HG02970 (cell line): ENCODE data around the gene FCGR1A.
"Not testable (repeated sequence)": the region's sequence is repeated elsewhere in the genome, so short reads cannot be mapped to it uniquely, and the experiment has no call there.

Source experiments
- ATAC-seq: cut with Tn5 transposase; IDR thresholded peaks from one replicate; pipeline ENCODE4 v1.9.1; 2021; ENCODE audit warnings: mild to moderate bottlenecking, moderate library complexity, moderate number of reproducible peaks; ENCODE audit not compliant: unreplicated experiment, low FRiP score

Gene FCGR1A

DNA sequence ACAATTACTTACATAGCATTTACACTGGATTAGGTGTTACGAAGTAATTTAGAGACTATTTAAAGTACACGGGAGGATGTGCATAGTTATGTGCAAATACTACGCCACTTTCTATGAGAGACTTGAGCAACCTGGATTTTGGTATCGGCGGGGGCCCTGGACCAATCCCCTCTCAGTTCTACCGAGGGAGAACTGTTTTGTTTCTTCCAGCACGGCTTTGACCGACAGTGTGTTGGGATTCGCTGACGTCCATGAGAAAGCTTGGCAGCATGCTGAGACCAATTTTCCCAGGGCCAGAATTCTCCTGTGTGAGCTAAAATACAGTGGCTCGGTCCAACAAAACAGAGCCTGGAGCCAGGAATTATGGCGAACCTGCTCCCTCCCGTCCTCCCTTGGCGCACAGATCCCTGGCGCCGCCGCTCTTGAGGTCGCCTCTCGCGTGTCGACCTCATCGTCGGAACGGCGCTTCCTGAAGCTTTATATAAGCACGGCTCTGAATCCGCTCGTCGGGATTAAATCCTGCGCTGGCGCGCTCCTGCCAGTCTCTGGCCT is 49.3 kb downstream of the FCGR1A start:
- not testable (repeated sequence) for ATAC-seq

DNA sequence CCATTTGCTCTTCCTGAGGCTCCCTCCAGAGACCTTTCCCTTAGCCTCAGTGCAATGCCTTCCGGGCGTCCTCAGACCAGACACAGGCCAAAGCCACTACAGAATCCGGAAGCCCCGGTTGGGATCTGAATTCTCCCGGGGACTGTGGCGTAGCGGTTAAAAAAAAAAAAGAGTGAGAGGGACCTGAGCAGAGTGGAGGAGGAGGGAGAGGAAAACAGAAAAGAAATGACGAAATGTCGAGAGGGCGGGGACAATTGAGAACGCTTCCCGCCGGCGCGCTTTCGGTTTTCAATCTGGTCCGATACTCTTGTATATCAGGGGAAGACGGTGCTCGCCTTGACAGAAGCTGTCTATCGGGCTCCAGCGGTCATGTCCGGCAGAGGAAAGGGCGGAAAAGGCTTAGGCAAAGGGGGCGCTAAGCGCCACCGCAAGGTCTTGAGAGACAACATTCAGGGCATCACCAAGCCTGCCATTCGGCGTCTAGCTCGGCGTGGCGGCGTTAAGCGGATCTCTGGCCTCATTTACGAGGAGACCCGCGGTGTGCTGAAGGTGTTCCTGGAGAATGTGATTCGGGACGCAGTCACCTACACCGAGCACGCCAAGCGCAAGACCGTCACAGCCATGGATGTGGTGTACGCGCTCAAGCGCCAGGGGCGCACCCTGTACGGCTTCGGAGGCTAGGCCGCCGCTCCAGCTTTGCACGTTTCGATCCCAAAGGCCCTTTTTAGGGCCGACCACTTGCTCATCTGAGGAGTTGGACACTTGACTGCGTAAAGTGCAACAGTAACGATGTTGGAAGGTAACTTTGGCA is 50.0 kb downstream of the FCGR1A start:
- peak; percentile 67 for ATAC-seq

DNA sequence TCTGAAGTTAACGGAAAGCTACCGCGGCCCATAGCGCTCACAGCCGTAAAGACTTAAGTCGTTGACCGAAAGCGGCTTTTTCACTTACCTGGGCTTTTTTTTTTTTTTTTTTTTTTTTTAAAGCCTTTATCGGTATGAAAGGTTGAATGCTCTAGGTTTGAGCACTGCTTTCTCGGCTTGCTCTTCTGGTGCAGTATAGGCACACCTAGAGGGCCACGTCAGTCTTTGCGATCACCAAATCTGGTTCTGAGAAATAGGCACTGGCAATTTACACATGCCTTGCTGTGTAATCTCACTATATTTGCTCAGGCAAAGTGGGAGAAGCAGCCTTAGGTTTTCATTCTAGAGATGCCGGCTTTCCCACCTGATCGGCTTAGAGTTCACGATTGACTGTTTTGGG is 50.6 kb downstream of the FCGR1A start:
- ATAC-seq = not testable (repeated sequence)

DNA sequence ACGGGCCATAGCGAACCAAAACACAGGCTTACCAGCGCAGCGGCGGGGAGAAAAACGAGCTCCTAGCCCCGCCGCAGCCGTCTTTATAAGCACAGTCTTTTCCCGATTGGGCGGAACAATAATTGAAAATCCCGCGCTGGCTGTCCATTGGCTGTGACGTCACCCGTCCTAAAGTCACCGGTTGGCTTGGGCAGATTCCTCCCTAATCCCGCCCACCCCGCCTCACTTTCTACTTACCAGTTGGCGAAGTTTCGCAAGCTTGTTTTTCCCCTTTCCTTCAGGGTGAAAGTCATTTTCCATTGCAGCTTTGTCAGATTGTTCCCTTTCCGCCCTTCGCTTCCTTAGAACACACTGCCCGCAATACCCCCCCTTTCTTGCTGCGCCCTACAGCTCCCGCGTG is 58.7 kb downstream of the FCGR1A start:
- peak; percentile 17 for ATAC-seq
